Inflammatory macrophage treated with lipopolysaccharide for 1 hour (primary cell): ENCODE results near the gene LMO1.

Experiments used
- DNase-seq, 2 donors: peaks; one replicate each; pipeline ENCODE4 v3.0.0-alpha.2; 2020 to 2022

The LMO1 gene

GRCh38 chr11:8225589-8226036, 38.1 kb downstream of the LMO1 start:
- peak in 1 of 2 donors; percentile 82 for DNase-seq

DNA sequence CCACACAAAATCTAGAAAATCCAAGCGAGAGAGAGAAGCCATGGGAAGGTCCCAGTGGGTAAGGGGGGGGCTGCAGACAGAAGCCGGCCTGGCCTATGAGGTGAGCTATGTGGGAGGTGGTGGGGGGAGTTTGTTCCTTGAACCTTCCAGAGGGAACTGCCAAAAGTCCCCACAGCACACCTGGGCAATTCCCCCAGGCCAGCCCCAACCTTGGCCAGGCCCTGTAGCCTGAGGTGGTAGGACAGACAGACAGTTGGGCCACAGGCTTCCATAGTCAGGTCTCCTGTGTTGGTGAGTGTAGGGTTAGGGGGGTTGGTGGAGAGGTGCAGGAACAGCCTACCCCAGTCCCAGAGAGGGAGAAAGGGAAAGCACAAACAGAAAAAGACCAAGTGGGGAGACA, 39.0 kb downstream of the LMO1 start:
- no peak for DNase-seq

DNA sequence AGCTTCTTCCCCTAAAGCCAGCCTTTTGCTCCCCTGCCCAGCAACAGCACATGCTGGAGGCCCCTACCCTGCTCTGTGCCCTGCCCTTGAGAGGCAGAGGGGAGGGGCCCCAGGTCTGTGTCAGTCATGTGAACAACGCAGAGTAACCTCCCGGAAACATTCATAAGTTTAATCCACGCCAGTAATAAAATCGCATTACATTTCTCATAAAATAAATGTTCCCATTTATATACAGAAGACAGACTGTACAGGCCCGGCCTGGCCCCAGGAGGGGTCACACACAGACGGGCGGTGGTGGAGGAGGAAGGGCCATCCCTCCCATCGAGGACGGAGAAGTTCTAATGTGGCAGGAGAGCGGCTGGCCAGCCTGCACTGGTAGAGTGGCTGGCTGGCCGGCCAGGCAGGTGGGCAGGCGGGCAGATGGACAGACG, 39.5 kb downstream of the LMO1 start:
- no peak for DNase-seq

- DNase-seq: peak; percentile 20 to 31
Observed at GRCh38 chr11:8223513-8223900, 40.2 kb downstream of the LMO1 start.

- DNase-seq: no peak
Observed at GRCh38 chr11:8222820-8223512, 40.7 kb downstream of the LMO1 start.

DNA sequence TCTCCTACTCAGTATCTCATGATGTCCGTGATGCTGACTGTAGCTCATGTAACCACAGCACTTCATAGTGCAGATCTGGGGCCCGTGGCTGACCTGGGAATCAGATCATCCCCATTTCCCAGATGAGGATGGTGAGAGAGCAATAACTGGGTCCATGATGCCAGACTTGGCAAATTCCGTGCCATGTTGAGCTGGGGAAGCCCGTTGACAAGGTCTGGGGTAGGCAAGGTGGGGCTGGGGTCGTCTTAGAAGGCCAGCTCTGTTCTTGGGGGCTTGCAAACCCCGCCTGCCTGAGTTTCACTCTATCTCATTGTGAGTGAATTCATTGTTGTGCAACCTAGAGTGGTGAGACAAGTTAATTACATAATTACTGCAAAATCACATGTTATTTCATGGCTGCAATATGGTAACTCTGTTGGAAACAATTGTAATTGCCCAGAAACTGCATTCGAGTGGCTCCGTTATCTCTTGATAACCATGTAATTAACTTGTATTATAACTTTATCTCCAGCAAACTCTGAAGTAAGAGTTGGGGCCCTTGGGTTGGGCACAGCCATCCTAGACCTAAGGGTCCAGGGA, 41.7 kb downstream of the LMO1 start:
- peak in 1 of 2 donors; percentile 34 for DNase-seq

DNA sequence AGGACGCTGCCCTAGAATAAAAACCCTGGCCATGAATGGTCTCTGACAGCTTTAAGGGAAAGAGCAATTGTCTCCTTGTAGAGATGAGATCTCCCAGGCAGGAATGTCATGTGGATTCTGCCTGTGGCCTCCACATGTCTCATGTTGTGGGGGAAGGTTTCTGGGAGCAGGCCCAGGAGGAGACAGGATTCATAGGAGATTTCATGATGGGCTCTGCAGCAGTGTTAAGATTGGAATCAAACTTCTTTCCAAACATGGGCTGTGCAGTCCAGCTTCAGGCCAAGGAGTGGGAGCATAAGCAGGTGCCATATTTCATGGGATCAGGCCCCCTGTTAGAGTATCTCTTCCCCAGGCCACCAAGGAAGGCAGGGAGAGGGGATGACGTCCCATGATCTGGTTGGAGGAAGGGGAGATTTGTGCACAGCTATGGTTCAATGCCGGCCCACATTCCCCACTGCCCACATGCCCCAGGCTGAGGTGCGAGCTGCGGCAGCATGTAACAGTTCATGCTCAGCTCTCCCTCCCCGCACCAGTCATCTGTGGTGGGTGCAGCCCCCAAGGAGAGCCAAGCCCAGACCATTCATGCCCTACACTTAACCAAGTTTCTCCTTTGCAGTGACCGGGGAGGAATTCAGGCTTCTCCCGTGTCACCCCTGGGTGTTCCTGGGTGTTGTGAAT, 42.5 kb downstream of the LMO1 start:
- no peak for DNase-seq

GRCh38 chr11:8220261-8221045, 43.2 kb downstream of the LMO1 start:
- DNase-seq: no peak

DNA sequence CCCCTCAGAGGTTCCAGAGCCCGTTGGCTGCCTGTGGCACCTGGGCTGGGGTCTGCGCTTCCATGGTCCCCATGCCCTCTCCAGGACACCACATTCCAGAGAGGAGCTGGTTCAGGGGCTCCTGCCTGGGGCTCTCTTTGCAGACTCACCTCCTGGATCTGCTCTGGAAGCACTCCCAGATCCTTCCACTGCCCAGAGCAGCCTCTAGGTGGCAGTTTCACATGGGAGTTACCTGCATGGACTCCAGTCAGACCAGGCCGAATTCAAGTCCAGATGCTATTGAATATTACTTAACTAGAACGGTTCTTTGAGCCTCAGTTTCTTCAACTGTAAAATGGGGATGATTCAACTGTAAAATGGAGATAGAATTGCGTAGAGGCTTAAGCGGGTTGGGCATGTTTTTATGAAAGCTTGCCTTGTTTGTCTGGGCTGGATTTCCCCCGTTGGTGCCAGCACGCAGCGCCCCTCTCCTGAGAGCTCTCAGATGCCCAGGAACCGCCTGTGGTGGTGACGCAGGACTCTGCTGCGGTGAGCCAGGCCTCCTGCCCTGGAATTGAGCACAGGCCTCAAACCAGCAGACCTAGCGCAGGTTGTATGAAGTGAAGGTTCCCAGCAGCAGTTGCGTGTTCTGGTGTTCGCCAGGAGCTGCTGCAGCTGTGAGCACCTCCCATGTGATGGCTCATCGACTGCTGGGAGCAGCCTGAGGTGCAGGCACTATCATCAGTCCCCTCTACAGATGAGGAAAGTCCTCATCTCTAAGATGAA, 44.2 kb downstream of the LMO1 start:
- peak in 1 of 2 donors; percentile 36 for DNase-seq

DNA sequence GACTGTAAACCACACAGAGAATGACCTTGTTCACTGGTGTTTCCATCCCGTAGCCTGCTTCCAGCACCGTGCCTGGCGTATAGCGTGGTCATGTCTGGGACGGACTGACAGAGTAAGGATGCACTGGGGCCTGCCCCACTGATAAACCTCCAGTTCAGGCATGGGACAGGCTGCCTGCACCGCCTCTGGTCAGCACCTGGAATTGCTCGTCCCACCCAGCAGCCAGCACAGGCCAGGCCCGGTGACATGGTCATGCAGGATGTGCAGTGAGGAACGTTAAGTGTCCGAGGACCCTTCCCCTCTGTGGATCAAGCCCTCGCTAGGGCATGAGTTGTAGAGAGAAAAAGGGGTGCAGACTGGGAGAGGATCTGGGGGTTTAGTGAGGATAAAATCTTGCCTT, 44.8 kb downstream of the LMO1 start:
- DNase-seq: no peak

DNA sequence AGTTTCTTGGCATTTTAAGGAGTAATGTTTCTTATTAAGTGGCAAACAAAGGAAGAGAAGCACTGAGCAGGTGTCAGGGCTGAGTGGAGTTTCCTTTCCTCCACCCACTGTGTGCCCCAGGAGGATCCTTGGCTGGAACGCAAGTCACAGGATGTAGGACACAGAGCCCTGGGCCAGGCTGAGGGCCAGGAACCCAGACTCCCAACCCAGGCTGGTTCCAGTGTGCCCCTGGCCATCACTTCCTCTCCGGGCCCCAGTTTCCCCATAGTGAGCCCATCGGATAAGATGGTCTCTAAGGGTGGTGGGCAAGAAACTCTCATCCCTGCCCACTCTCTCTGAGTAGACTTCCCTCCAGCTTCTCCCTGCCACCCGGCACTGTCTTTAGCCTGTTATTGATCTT, 45.3 kb downstream of the LMO1 start:
- no peak for DNase-seq

DNA sequence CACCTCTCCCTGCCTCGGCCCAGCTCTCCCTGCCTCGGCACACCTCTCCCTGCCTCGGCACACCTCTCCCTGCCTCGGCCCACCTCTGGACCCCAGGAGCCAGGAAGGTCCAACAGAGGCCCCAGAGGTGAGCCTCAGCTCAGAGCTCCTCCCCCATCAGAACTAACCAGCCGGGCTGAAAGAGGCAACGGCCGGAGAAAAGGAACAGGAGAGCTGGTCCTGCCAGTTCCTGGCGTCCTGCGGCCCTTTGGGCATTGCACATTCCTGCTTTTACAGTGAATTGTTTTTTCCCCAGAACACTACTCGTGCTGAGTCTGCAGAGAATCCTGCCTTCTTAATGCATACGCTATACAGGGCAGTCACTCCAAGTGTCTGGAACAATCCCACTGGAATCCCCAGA, 45.8 kb downstream of the LMO1 start:
- no peak for DNase-seq

- no peak for DNase-seq
Observed at GRCh38 chr11:8217136-8217535, 46.5 kb downstream of the LMO1 start.

GRCh38 chr11:8213376-8213775, 50.3 kb downstream of the LMO1 start:
- DNase-seq: peak; percentile 64 to 69

DNA sequence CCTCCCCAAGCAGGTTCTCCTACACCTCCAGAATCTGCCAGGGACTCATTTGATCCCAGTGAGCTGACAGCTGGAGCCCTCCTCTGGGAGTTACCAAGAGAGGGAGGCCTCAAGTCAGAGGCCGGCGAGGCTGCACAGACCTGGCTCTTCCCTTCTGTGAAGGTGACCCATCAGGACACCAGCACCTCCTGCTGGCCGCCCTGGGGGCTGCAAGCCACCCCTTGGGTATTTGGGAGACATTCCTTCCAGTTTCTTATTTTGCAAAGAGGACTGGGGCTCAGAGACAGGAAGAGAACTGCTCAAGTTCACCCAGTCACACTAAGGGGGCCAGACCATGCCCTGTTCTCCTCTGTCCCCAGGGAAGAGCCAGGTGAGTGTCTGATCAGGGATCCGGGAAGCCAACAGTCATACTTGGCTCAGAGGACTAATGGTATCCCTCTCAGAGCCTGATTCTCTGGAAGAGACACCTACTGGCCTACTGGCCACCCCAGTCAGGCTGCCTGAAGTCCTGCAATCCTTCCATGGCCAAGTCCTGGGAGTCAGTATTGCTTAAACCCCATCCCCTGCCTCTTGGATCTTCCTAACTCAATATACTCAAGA, 54.4 kb downstream of the LMO1 start:
- peak in 1 of 2 donors; percentile 69 for DNase-seq

- DNase-seq: no peak
Observed at GRCh38 chr11:8207080-8208000, 56.3 kb downstream of the LMO1 start.

DNA sequence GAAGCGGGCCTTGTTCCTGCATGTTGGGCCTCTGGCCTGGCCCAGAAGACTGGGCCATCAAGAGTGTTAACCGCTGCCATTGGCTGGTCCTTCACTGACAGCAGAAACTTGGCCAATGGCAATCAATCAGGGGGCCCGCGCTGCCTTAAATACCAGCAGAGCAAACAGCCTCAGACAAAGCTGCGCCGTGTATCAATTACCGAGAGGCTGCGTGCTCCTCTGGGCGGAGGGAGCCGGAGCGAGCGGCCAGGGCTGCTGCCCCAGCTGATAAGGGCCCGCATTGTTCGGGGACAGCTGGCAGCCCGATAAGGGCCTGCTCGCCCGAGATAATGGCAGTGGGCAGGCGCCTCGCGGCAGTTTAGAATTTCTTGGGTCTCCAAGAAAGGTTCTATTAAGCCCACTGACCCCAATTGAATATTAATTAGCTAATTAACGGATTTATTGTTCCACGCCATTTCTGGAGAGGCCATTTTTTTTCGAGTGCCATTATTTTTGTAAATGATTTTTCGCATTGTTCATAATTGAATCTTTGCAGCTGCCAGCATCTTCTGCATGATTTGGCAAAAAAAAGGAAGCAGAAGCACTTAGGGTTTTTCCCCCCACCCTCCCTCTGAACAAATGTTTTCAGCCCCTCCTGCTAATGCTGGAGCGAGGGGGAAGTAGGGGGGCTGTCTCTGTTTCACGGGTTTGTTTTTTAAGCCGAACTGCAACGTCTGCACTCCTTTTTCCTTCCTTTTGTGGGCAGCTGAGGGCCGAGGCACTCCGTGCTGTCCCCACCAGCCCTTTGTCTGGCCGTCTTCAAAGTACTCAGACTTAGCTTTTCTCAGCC, 57.2 kb downstream of the LMO1 start:
- peak; percentile 61 to 62 for DNase-seq

GRCh38 chr11:8205566-8205965, 58.1 kb downstream of the LMO1 start:
- no peak for DNase-seq

DNA sequence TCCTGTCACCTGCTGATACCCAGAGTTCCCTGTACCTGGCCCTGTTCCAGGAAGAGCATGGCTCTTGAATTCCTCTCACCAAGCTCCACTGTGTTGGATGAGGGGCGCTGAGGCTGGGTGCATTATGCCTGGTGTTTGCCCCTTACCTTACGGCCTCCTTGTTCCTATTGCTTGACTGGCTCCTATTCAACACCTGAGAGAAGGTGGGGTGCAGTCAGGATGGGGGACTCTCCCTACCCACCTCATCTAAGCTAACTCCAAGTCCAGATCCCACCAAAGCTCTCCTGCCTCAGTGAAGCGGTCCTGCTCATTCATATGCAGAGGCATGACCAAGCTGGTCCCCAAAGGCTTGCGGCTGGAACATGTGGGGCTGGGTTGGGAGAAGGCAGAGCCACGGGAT, 59.1 kb downstream of the LMO1 start:
- no peak for DNase-seq

DNA sequence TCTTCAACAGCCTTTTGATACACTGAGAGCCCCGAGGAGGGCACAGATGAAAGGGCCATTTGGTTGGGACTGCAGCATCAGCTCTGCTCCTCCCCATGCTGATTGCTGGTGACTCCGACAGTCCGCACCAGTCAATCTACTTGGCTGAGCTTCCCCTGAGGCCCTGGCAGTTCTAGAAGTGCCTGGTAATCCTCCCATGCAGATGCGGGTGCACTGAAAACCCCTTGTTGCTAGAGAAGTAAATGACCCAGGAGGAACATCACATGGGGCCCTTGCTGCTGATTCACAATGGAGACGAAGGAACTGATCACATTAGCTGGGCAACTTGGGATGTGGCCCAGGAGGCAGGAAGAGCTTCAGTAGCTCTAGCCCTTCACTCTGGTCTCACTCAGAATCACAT, 59.7 kb downstream of the LMO1 start:
- DNase-seq: peak; percentile 17 to 30
